ENCODE measurements around the gene RAB42.
A peak's percentile ranks its signal among the peaks of the same experiment; 100 is the strongest.

RAB42 gene

DNA sequence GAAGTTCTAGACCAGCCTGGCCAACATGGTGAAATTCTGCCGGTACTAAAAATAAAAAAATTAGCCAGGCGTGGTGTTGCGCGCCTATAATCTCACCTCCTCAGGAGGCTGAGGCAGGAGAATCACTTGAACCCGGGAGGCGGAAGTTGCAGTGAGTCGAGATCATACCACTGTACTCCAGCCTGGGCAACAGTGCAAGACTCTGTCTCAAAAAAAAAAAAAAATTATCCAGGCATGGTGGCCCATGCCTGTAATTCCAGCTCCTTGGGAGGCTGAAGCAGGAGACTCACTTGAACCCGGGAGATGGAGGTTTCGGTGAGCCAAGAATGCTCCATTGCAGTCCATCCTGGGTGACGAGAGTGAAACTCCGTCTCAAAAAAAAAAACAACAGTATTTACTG, 18.5 kb upstream of the RAB42 start:
- no peak for DNase-seq
- Mint-ChIP-seq H3K4me1 (no peaks in the 10 kb centered on the region), H3K27me3 (ENCODE audit: low read depth, poor library complexity) (no peaks in the 10 kb centered on the region), H3K27ac (no peak overlapping the region), H3K9me3 (no peaks in the 10 kb centered on the region), H3K4me3 (no peak overlapping the region), H3K36me3 (ENCODE audit: low read depth) (peaks cover 42% of the 10 kb centered on the region)
- TF ChIP-seq, protein P1, sequence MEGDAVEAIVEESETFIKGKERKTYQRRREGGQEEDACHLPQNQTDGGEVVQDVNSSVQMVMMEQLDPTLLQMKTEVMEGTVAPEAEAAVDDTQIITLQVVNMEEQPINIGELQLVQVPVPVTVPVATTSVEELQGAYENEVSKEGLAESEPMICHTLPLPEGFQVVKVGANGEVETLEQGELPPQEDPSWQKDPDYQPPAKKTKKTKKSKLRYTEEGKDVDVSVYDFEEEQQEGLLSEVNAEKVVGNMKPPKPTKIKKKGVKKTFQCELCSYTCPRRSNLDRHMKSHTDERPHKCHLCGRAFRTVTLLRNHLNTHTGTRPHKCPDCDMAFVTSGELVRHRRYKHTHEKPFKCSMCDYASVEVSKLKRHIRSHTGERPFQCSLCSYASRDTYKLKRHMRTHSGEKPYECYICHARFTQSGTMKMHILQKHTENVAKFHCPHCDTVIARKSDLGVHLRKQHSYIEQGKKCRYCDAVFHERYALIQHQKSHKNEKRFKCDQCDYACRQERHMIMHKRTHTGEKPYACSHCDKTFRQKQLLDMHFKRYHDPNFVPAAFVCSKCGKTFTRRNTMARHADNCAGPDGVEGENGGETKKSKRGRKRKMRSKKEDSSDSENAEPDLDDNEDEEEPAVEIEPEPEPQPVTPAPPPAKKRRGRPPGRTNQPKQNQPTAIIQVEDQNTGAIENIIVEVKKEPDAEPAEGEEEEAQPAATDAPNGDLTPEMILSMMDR (IDR thresholded peaks at IDR 0.05): no peak

DNA sequence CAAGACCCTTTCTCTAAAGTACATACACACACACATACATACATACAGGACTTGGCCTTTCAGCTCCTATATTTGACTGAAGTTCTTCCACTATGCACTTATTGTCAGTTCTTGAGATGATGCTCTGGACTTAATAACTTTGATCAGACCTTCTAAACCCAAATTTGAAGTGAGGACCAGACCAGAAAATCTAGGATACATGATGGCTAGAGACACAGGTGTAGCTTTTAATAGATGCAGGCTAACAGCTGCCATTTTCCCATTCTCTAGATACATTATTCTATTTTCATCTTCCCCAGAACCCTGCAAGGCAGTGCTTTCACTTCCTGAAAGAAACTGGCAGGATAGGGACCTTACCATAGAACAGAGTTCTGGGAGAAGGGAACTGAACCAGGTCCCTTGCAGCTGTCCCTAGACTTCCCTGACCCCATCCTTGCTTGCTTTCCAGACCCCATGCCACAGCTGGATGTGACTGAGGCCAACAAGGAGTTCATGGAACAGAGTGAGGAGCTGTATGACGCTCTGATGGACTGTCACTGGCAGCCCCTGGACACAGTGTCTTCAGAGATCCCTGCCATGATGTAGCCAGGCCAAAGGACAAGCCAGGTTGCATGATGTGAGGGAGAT, 14.9 kb upstream of the RAB42 start:
- DNase-seq: no peak
- Mint-ChIP-seq H3K9me3 (no peaks in the 10 kb centered on the region), H3K4me1 (peaks cover 20% of the 10 kb centered on the region), H3K4me3 (no peak overlapping the region), H3K36me3 (ENCODE audit: low read depth) (peaks cover 49% of the 10 kb centered on the region), H3K27ac (peak overlapping the region; percentile 30), H3K27me3 (ENCODE audit: low read depth, poor library complexity) (peaks cover 7% of the 10 kb centered on the region)
- TF ChIP-seq, protein P1 (IDR thresholded peaks at IDR 0.05): no peak

DNA sequence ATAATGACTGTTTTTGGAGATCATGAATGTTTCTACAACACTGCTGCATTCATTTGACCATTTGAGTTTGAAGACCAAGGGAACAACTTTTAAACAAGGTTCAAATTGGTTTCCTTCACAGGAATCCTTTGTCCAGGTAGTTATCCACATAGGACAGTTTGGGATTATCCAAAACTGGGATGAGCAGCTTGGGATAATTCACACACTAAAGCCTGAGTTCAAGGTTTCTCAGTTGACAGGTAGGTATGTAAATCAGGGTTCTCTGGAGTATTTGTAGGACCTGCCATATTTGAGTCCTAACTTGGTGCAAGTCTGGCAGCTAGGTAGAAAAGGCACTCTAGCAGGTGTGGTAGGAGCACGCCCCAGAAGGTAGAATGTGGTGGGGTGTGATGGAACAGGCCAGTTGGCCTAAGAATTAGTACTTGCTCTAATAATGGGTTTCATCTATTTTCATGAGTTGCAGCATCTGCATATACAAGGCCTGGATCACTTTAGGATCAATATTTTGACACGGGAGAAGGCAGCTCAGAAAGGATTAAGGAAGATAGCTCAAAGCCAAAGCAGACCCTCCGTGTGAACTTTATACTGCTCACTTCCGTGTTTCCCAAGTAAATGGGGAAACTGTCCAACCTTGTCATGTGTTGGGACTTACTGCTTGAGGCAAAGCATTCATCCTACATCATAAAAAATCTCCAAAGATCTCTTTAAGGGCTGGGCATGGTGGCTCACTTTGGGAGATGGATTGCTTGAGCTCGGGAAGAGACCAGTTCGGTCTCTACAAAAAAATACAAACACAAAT, 14.1 kb upstream of the RAB42 start:
- H3K36me3 Mint-ChIP-seq (ENCODE audit: low read depth): peaks cover 49% of the 10 kb centered on the region
- peak overlapping the region; percentile 85 for H3K27ac Mint-ChIP-seq
- H3K4me1 Mint-ChIP-seq: peaks cover 21% of the 10 kb centered on the region
- TF ChIP-seq, protein P1 (IDR thresholded peaks at IDR 0.05): no peak
- peaks cover 13% of the 10 kb centered on the region for H3K27me3 Mint-ChIP-seq (ENCODE audit: low read depth, poor library complexity)
- H3K9me3 Mint-ChIP-seq: no peaks in the 10 kb centered on the region
- DNase-seq: no peak
- H3K4me3 Mint-ChIP-seq: no peak overlapping the region

DNA sequence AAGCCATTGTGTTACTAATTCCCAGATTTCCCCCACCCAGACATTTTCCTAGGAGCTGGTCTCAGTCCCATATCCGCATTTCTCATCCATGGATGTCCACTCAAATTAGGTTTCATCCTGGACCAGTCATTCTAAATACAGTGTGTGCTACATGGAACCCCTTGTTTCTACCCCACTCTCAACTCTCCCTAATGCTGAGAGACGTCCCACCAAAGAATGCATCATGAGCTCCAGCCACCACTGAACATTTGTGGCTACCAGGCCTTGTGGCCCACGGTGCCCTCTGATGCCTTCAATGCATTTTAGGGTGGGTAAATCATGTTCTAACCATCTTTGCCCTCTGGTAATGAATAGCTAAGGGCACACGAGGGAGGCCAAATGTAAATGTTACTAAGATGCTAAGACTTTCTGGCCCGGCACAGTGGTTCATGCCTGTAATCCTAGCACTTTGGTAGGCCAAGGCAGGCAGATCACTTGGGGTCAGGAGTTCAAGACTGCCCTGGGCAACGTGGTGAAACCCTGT, 13.3 kb upstream of the RAB42 start:
- Mint-ChIP-seq H3K27me3 (ENCODE audit: low read depth, poor library complexity) (peaks cover 16% of the 10 kb centered on the region), H3K4me3 (no peak overlapping the region), H3K27ac (peak overlapping the region; percentile 16), H3K9me3 (no peaks in the 10 kb centered on the region), H3K36me3 (ENCODE audit: low read depth) (peaks cover 49% of the 10 kb centered on the region), H3K4me1 (peaks cover 25% of the 10 kb centered on the region)
- no peak for DNase-seq
- TF ChIP-seq, protein P1 (IDR thresholded peaks at IDR 0.05): no peak

DNA sequence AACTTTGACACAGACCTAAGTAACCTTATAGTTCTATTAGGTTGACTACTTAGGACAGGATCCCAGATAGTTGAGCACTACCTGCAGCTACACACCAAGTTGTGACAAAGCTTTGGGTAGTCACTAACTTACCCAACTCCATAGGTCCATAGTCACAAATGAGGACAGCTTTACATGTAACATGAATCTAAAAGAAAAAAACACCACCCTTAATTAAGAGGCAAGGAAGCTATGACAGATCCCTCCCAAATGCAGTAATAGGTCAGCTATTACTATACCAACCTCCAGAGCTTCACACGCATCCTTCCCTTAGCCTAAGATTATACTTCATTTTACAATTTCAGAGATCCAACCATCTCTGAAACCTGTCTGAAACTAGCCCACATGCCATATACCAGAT, 12.7 kb upstream of the RAB42 start:
- peaks cover 16% of the 10 kb centered on the region for H3K27me3 Mint-ChIP-seq (ENCODE audit: low read depth, poor library complexity)
- peak overlapping the region; percentile 94 for H3K4me3 Mint-ChIP-seq
- TF ChIP-seq, protein P1 (IDR thresholded peaks at IDR 0.05): no peak
- H3K27ac Mint-ChIP-seq: peak overlapping the region; percentile 23
- peaks cover 49% of the 10 kb centered on the region for H3K36me3 Mint-ChIP-seq (ENCODE audit: low read depth)
- no peak for DNase-seq
- peaks cover 25% of the 10 kb centered on the region for H3K4me1 Mint-ChIP-seq
- H3K9me3 Mint-ChIP-seq: no peaks in the 10 kb centered on the region

Data from nephron progenitor cell (in vitro differentiated cells).